Kasumi-1 (cell line): Measurements from ENCODE around the gene SLC38A10.
"Not testable (repeated sequence)": the region's sequence is repeated elsewhere in the genome, so short reads cannot be mapped to it uniquely, and the experiment has no call there.

Source experiments
- DNase-seq, 2 experiments: peaks; one replicate each; lab custom pipeline; 2025; lab: John Stamatoyannopoulos, UW

SLC38A10 gene

GRCh38 chr17:81312624-81313325 lies 17.7 kb upstream of the SLC38A10 start:
- no peak for DNase-seq

DNA sequence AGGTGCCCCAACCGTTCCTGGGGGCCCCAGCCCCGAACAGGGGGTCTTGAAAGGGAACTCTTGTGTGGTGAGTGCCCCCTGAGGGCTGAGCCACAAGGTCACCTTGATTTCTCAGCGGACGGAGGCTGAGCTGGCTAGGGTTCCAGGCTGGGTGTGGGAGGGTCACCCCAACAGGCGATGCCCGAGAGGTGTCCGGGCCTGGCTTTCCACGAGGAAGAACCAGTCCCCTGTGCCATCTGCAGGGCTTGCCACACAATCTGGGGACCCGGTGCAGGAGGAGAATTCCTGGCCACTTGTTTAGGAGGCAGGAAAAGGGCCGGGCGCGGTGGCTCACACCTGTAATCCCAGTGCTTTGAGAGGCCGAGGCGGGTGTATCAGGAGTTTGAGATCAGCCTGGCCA lies 16.8 kb upstream of the SLC38A10 start:
- DNase-seq = no peak

DNA sequence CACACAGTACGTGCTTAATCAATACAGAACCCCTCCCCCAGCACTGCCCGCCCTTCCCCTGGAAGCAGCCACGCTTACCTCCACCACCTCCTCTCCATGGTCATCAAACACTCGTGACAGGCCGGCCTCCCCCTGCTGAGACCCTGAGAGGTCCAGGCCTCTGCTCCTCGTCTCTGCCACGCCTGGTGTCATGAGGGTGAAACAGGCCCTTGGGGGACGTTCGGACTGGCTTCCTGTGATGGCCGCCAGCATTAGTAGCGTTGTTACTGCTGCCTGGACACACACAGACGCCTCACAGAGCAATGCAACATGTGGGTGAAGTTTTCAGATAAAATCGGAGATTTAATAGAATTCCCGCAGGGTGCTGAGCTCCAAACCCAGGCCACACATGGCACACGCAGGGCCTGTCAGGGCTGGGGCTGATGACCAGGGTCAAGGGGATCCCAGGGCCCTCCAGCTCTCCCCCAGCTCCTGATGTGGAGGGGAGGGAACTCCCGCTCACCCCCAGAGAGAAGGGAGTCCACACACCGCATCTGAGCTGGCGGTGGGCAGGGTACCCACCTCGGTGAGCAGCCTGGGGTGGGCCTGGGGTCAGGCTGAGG lies 15.9 kb upstream of the SLC38A10 start:
- DNase-seq = no peak

GRCh38 chr17:81309859-81310839 lies 15.0 kb upstream of the SLC38A10 start:
- no peak for DNase-seq

DNA sequence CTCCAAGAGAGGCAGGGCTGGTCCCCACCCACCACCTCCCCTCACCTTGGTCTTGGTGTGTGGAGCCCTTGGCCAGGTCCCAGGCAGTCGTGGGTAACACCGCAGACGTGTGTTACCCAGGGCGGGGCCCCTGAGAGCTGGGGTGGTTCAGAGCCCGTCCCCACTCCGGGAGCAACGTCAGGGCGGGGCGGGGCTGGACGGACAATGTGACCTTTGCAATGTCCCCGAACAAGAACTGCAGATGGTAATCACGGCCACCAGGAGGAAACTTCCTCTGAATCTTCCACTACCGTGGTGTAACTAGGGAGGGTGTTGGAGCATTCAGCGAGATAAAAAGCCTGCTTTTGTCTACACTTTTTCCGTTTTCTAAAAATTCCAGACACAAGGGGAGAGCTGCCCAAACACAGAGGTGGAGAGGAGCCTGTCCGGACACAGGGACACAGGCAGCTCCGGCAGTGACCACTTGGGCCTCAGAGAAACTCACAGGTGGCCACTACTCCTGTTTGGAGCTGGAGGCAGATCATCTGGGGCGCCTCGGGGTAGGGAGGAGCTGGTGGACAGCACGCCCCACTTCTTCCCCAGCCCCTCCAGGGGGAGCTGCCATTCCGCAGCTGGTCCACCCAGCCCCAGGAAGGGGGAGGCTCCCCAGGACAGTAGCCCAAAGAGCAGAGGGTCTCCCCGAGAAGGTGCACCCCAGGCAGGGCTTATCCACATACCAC lies 14.2 kb upstream of the SLC38A10 start:
- peak; percentile 63 to 80 for DNase-seq

DNA sequence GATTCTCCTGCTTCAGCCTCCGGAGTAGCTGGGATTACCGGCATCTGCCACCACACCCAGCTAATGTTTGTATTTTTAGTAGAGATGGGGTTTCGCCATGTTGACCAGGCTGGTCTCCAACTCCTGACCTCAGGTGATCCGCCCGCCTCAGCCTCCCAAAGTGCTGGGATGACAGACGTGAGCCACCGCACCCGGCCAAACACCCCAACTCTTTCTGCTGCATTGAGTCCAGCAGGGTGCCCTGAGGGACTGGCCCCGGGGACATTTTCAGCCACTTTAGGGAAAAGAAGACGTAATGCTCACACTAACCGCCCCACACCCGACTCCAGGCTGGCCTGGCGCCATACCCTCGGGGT lies 13.7 kb upstream of the SLC38A10 start:
- not testable (repeated sequence) for DNase-seq

DNA sequence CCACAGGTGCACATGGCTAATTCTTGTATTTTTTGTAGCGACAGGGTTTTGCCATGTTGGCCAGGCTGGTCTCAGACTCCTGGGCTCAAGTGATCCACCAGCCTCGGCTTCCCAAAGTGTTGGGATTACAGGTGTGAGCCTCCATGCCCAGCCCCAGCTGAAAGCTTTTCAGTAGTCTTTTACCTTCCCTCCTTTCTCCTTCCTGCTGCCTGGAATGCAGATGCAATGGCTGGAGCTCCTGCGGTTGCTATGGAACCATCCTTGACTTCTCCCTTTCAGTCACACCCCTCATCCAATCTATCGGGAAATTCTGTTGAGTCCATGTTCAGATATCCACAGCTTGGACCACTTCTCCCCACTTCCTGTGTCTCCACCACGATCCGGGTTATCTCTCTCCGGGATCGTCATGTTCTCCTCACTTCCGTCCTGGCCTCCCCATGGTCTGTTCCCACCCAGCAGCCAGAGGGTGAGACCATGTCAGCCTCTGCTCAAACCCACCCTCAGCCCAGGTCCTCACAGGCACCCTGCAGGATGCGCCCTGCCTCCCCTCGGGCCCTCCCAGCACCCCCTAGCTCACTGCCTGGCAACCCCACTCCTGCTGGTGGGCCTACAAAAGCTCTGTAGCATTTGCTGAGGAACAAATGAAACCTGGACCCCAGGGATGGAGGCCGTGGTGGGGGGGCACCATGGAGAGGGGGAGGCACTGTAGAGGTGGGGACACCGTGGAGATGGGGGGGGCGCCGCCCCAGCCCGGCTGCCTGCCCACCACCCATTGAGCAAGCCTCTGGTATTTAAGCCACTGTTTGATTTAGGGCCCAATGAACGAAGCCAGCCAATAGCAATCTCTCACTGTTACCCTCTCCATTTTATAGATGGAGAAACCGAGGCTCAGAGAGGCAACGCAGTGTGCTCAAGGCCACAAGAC lies 12.8 kb upstream of the SLC38A10 start:
- no peak for DNase-seq

DNA sequence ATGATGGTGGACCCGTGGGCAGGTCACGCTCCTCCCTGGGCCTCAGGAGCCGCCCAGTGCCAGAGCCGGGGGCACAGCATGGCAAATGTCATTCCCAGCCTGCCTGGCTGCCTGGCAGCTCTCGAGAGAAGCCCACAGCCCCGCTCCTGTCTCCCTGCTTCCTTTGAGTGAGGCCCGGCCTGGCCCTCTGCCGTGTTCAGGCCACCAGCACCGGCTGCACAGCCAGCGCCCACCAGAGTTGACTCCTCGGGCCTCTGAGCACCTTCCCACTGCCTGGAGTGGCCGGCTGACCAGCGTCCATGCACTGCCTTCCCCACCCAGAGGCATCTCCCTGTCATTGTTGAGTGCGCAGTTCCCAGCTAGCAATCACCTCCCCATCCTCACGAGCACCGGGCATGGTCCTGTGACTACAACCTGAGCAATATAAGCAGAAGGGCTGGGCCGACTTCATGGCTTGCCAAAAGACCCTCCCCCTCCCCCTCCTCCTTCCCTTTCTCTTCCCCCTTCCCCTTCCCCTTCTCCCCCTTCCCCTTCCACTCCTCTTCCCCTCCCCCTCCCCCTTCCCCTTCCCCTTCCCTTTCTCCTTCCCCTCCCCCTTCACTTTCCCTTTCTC lies 11.9 kb upstream of the SLC38A10 start:
- no peak for DNase-seq

DNA sequence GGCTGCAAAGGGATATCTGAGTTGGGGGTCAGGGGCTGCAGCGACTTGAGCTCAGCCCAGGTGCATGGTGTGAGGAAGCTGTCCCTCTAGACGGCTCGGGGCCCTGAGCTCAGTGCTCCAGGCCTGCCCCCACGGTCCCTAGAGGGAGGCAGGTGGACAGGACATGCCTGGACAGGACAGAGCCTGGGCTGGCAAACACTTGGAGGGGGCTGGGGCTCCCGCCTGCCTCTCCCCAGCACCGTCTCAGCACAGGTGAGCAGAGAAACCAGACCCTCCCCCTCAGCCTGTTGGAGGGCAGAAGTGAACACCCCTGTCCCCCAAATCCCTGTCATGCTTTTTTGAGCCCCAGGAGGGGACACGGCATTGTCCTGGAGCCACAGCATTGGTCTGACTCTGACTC lies 11.4 kb upstream of the SLC38A10 start:
- DNase-seq = no peak

GRCh38 chr17:81305051-81305630 lies 10.0 kb upstream of the SLC38A10 start:
- no peak for DNase-seq

- no peak for DNase-seq
Measured at GRCh38 chr17:81304196-81305015, 9.3 kb upstream of the SLC38A10 start.

DNA sequence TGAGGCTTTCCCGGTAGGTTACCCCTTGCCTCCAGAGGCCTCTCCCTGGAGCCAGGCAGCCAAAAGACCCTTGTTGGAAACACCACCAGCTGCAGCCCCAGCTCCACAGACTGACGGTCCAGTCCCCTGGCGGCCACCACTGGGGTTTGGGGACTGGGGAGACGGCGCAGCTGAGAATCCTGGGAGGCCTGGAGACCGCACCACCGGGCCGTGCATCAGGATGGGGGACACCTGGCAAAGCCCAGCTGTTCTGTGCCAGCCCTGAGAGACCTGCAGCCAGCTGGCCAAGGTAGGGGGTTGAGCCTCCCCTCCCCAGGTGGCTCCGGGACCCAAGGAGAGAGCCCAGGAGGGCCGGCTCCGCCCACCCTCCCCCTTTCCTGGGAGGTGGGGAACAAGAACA lies 8.3 kb upstream of the SLC38A10 start:
- DNase-seq = no peak

GRCh38 chr17:81302861-81303333 lies 7.8 kb upstream of the SLC38A10 start:
- DNase-seq = no peak

DNA sequence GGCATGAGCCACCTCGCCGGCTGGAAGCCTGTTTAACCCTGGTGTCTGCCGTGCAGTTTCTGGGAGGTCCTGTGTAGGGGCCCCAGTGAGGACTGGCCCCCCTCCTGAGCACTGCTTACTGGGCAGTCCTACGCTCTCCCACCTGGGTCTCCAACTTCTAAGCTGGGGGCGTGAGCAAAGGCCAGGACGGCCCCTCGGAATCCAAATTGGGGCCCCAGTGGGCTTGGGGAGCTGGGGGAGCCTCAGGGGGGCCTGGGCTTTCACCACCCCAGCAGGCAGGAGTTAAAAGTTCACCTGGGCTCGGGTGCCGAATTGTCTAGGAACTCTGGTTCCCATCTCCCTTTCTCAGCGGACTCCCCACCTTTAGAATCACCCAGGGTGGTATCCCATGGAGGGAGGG lies 7.2 kb upstream of the SLC38A10 start:
- no peak for DNase-seq

- no peak for DNase-seq
Measured at GRCh38 chr17:81301195-81302144, 6.4 kb upstream of the SLC38A10 start.

DNA sequence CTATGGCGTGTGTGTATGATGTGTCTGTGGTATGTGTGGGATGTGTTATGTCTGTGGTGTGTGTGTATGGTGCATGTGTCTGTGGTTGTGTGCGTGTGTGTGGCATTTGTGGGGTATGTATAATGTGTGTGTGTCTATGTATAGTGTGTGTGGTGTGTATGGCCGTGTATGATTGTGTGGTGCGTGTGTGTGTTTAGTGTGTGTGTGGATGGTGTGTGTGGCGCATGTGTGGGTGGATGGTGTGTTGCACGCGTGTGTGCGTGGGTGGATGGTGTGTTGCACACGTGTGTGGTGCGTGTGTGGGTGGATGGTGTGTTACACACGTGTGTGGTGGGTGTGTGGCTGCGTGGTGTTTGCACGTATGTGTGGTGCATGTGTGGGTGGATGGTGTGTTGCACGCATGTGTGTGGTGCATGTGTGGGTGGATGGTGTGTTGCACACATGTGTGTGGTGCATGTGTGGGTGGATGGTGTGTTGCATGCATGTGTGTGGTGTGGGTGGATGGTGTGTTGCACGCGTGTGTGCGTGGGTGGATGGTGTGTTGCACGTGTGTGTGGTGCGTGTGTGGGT lies 5.6 kb upstream of the SLC38A10 start:
- no peak for DNase-seq

- no peak for DNase-seq
Measured at GRCh38 chr17:81299846-81300585, 4.9 kb upstream of the SLC38A10 start.
